ENCODE results near the gene AMOT. TPM values are rescaled to one million over a fixed set of nuclear protein-coding genes. Genes with fewer than 3 reads are reported as not detected.

AMOT gene
- total and polyA plus RNA-seq, 10 of the 15 experiments (the other 5 are each of a cell fraction or from before 2014, with no cell fraction given): 0.92 to 14.5 (median 2.9) TPM

DNA sequence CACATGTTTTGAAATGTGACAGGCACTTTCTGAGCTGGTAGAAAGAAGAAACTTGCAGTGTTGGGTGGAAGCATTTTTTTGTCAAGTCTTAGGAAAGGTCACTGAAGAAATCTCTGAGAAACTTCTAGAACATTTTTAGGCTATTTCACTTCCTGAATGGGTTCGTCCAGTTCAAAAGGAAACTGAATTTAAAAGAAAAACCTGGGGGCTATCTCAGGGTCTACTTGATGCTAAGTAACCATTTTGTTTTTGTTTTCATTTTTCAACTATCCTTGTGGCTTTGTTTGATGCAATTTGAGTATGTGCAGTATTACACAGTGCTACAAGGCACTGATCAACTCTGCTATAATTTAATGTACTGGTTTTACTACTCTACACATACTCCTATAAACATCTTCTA, 34.0 kb upstream of the AMOT start:
- ATAC-seq: no peak; the same call in 2 of the 3 replicates
- in situ Hi-C loops (cut with MboI) (no loop called here), intact Hi-C loops (cut with micrococcal nuclease; ENCODE audit: unreplicated experiment) (no loop called here)
- 0 out of 2 replicates have a peak, but pooled peaks cover 2% of the 10 kb centered on the region for H3K4me1 ChIP-seq (ENCODE audit: control insufficient read depth, insufficient read depth, low read length)
- H3K79me2 ChIP-seq (ENCODE audit: control insufficient read depth, insufficient read depth, low read length): no peaks in the 10 kb centered on the region
- no peak for TF ChIP-seq TCF12 (IDR thresholded peaks at IDR 0.05; ENCODE audit: low read depth, low read length)
- TF ChIP-seq CREM (IDR thresholded peaks at IDR 0.05; ENCODE audit: low read depth): no peak
- TF ChIP-seq ELK1 (IDR thresholded peaks at IDR 0.05; ENCODE audit: low read depth, low read length): no peak
- TF ChIP-seq SMC3 (IDR thresholded peaks at IDR 0.05; ENCODE audit: borderline replicate concordance, low read length): no peak
- TF ChIP-seq, protein P1, sequence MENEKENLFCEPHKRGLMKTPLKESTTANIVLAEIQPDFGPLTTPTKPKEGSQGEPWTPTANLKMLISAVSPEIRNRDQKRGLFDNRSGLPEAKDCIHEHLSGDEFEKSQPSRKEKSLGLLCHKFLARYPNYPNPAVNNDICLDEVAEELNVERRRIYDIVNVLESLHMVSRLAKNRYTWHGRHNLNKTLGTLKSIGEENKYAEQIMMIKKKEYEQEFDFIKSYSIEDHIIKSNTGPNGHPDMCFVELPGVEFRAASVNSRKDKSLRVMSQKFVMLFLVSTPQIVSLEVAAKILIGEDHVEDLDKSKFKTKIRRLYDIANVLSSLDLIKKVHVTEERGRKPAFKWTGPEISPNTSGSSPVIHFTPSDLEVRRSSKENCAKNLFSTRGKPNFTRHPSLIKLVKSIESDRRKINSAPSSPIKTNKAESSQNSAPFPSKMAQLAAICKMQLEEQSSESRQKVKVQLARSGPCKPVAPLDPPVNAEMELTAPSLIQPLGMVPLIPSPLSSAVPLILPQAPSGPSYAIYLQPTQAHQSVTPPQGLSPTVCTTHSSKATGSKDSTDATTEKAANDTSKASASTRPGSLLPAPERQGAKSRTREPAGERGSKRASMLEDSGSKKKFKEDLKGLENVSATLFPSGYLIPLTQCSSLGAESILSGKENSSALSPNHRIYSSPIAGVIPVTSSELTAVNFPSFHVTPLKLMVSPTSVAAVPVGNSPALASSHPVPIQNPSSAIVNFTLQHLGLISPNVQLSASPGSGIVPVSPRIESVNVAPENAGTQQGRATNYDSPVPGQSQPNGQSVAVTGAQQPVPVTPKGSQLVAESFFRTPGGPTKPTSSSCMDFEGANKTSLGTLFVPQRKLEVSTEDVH (IDR thresholded peaks at IDR 0.05; ENCODE audit: low read depth, partially characterized antibody): no peak
- TF ChIP-seq MTA2 (IDR thresholded peaks at IDR 0.05; ENCODE audit: low read depth): no peak
- no peaks in the 10 kb centered on the region for H4K20me1 ChIP-seq (ENCODE audit: control insufficient read depth, insufficient read depth)
- H3K36me3 ChIP-seq (ENCODE audit: control insufficient read depth in 2 of 2, insufficient read depth in 2 of 2, low read length in 1 of 2): no peaks in the 10 kb centered on the region
- SMC1A ChIA-PET (ENCODE audit: uncharacterized antibody, unreplicated experiment): no interaction called here
- CTCF ChIA-PET: no interaction called here
- RAD21 ChIA-PET (ENCODE audit: unreplicated experiment): no interaction called here
- no peak for FAIRE-seq
- H3K4me2 ChIP-seq (ENCODE audit: control insufficient read depth, insufficient read depth): no peak overlapping the region
- no peak overlapping the region for H2AFZ ChIP-seq (ENCODE audit: control insufficient read depth, low read depth, low read length)
- POLR2A ChIA-PET: no interaction called here
- no peak overlapping the region for H3K4me3 ChIP-seq
- no peak overlapping the region for H3K27ac ChIP-seq (ENCODE audit: control insufficient read depth, insufficient read depth)
- BruUV-seq (replicated peaks): no TSS peak
- no peaks in the 10 kb centered on the region for H3K9me3 ChIP-seq (replicated peaks; ENCODE audit: control insufficient read depth, insufficient read depth, low read length)
- no peak overlapping the region for H3K9ac ChIP-seq (ENCODE audit: control insufficient read depth, insufficient read depth, low read length)
- no peak for DNase-seq (ENCODE audit: low read depth, low spot score)
- H3K27me3 ChIP-seq (replicated peaks in 1 of 2; ENCODE audit: control insufficient read depth in 2 of 2, insufficient read depth in 2 of 2, low read length in 1 of 2): no peaks in the 10 kb centered on the region
- 0% methylated on average over 1 of the region's 1 CpG for WGBS (ENCODE audit: insufficient coverage, insufficient replicate concordance, low lambda C conversion rate, missing lambda C conversion rate)
